HepG2 (cell line): ENCODE measurements around the gene HIRA. TPM values are rescaled to one million over a fixed set of nuclear protein-coding genes. Genes with fewer than 3 reads are reported as not detected.
A peak's percentile ranks its signal among the peaks of the same experiment; 100 is the strongest.

Source experiments
- AGO2 ChIP-seq: fragments of 200-400 bp; formaldehyde crosslinking; optimal IDR thresholded peaks from 2 replicates; pipeline ENCODE3; 2017; ENCODE audit warnings: mild to moderate bottlenecking, low read depth, low read length, moderate library complexity
- ARID4A ChIP-seq: sonication (generic); formaldehyde crosslinking; IDR thresholded peaks from 2 replicates; pipeline ENCODE4 v1.5.0; 2020; ENCODE audit warnings: mild to moderate bottlenecking, missing genetic modification reagents, borderline replicate concordance
- BCL3 ChIP-seq: sonication (generic); formaldehyde crosslinking; IDR thresholded peaks from 2 replicates; pipeline ENCODE4 v1.5.1; 2020; ENCODE audit warnings: mild to moderate bottlenecking, missing genetic modification reagents, moderate library complexity
- CC2D1A ChIP-seq: sonication (generic); formaldehyde crosslinking; IDR thresholded peaks from 2 replicates; pipeline ENCODE4 v1.8.1; 2023; ENCODE audit warnings: mild to moderate bottlenecking, missing genetic modification reagents
- DMAP1 ChIP-seq: IDR thresholded peaks from 2 replicates; pipeline ENCODE4 v1.6.1; 2016
- ELF3 ChIP-seq: IDR thresholded peaks from 2 replicates; pipeline ENCODE4 v1.6.1; 2016; ENCODE audit warnings: missing genetic modification reagents, missing compliant biosample characterization
- HNRNPK ChIP-seq: fragments of 200-400 bp; formaldehyde crosslinking; IDR thresholded peaks from 2 replicates; pipeline ENCODE4 v1.6.1; 2018; ENCODE audit warnings: low read length, low read depth, moderate library complexity, mild to moderate bottlenecking; ENCODE audit not compliant: poor library complexity, severe bottlenecking
- KDM2A ChIP-seq: sonication (generic); formaldehyde crosslinking; IDR thresholded peaks from 2 replicates; pipeline ENCODE4 v1.4.0; 2020; ENCODE audit warnings: low read depth, missing genetic modification reagents, borderline replicate concordance
- MEIS1 ChIP-seq: sonication (generic); formaldehyde crosslinking; IDR thresholded peaks from 2 replicates; pipeline ENCODE4 v1.9.0; 2021; ENCODE audit warnings: mild to moderate bottlenecking, missing genetic modification reagents, moderate library complexity, borderline replicate concordance
- RBFOX2 ChIP-seq: fragments of 200-400 bp; formaldehyde crosslinking; IDR thresholded peaks from 2 replicates; pipeline ENCODE4 v1.6.1; 2017; ENCODE audit warnings: low read depth, mild to moderate bottlenecking, low read length
- SIN3B ChIP-seq: fragments of 150-350 bp; IDR thresholded peaks from 2 replicates; pipeline ENCODE4 v1.6.1; 2014; ENCODE audit warnings: low read length
- SOX13 ChIP-seq, 3 experiments: fragments of 450-650 bp in 1 of 3; sonication (generic) in 1 of 3; formaldehyde crosslinking in 1 of 3; IDR thresholded peaks in 2 of 3; conservative IDR thresholded peaks in 1 of 3; 2 replicates each; pipeline versions ENCODE4 v1.5.0 to v1.6.1; 2016 to 2020; ENCODE audit warnings: antibody characterized with exemption in 1 of 3, mild to moderate bottlenecking in 1 of 3, missing compliant biosample characterization in 1 of 3, missing genetic modification reagents in 1 of 3, moderate library complexity in 1 of 3
- SP4 ChIP-seq: sonication (generic); formaldehyde crosslinking; IDR thresholded peaks from 2 replicates; pipeline ENCODE4 v1.8.1; 2023; ENCODE audit warnings: mild to moderate bottlenecking, missing genetic modification reagents
- ZBTB10 ChIP-seq: sonication (generic); formaldehyde crosslinking; IDR thresholded peaks from 2 replicates; pipeline ENCODE4 v1.4.0; 2020; ENCODE audit warnings: missing genetic modification reagents, borderline replicate concordance
- ZBTB7B ChIP-seq: sonication (generic); formaldehyde crosslinking; IDR thresholded peaks from 2 replicates; pipeline ENCODE4 v1.4.0; 2020; ENCODE audit warnings: missing genetic modification reagents
- ZNF180 ChIP-seq: sonication (generic); formaldehyde crosslinking; IDR thresholded peaks from 2 replicates; pipeline ENCODE4 v1.4.0; 2020; ENCODE audit warnings: low read depth, missing genetic modification reagents, borderline replicate concordance
- ZNF230 ChIP-seq: sonication (generic); formaldehyde crosslinking; IDR thresholded peaks from 2 replicates; pipeline ENCODE4 v1.4.0; 2020; ENCODE audit warnings: mild to moderate bottlenecking, missing genetic modification reagents
- ZNF432 ChIP-seq: sonication (generic); formaldehyde crosslinking; IDR thresholded peaks from 2 replicates; pipeline ENCODE4 v1.5.0; 2020; ENCODE audit warnings: missing genetic modification reagents, mild to moderate bottlenecking, borderline replicate concordance
- ZNF615 ChIP-seq: sonication (generic); formaldehyde crosslinking; IDR thresholded peaks from 2 replicates; pipeline ENCODE4 v1.5.0; 2020; ENCODE audit warnings: mild to moderate bottlenecking, missing genetic modification reagents, borderline replicate concordance
- ZNF7 ChIP-seq: IDR thresholded peaks from 2 replicates; pipeline ENCODE4 v1.6.1; 2016; ENCODE audit warnings: missing biosample characterization, missing genetic modification reagents
- ZNF747 ChIP-seq: sonication (generic); formaldehyde crosslinking; IDR thresholded peaks from 2 replicates; pipeline ENCODE4 v1.8.1; 2023; ENCODE audit warnings: missing genetic modification reagents, mild to moderate bottlenecking, borderline replicate concordance
- ZNF768 ChIP-seq: sonication (generic); formaldehyde crosslinking; IDR thresholded peaks from 2 replicates; pipeline ENCODE4 v1.4.0; 2020; ENCODE audit warnings: missing genetic modification reagents
- polyA plus RNA-seq, 8 experiments: library from polyadenylated mRNA; depleted of rRNA in 3 of 8; stranded (reverse) in 7 of 8; unstranded in 1 of 8; fragments of >200 nt; fragmentation: Illumina TruSeq in 4 of 8; extraction: Trizol in 4 of 8; gene quantifications; 2 replicates each; pipeline versions ENCODE4 v1.2.1 to v1.2.3, GENCODE V29; 2011 to 2016; ENCODE audit warnings: low read depth in 4 of 8, missing spikeins in 1 of 8, mixed read lengths in 1 of 8; ENCODE audit not compliant: insufficient read depth in 1 of 8
- total RNA-seq, 5 experiments: library from RNA; depleted of rRNA; stranded (reverse); fragments of >200 nt; fragmentation: Illumina TruSeq; extraction: Trizol; gene quantifications; 2 replicates each; pipeline ENCODE4 v1.2.3, GENCODE V29; 2016; ENCODE audit warnings: low read depth in 1 of 5

HIRA gene
- total and polyA plus RNA-seq, 2 of the 13 experiments (the other 11 are each of a cell fraction or from before 2014, with no cell fraction given) = 21.5 to 29.2 TPM

GRCh38 chr22:19431649-19432132 lies at the start of gene HIRA (continued):
- TF ChIP-seq ARID4A (CRISPR knock-in tag) (no peak; the same call in 1 of the 2 replicates), ELF3 (peak; percentile 45; the same call in 1 of the 2 replicates), RBFOX2 (peak; percentile 13; the same call in 1 of the 2 replicates), BCL3 (CRISPR knock-in tag) (no peak), CC2D1A (CRISPR knock-in tag) (no peak), DMAP1 (no peak), SIN3B (peak; percentile 72; the same call in 1 of the 2 replicates), ZBTB7B (CRISPR knock-in tag) (no peak), ZNF230 (CRISPR knock-in tag) (no peak; the same call in 1 of the 2 replicates), ZNF615 (CRISPR knock-in tag) (no peak), AGO2 (no peak), ZNF747 (CRISPR knock-in tag) (no peak), KDM2A (CRISPR knock-in tag) (no peak), SOX13 (IDR thresholded peaks at IDR 0.05) (no peak), SOX13 (CRISPR knock-in tag; conservative IDR thresholded peaks at IDR 0.05 in 1 of 2, IDR thresholded peaks at IDR 0.05 in 1 of 2) (0 out of 4 replicates have a peak, but pooled peaks of 1 of the 2 experiments have one; percentile 0), HNRNPK (peak; percentile 18), ZNF432 (CRISPR knock-in tag) (no peak), ZNF768 (CRISPR knock-in tag) (no peak; the same call in 1 of the 2 replicates), ZBTB10 (no peak), ZNF7 (CRISPR knock-in tag) (no peak), SP4 (CRISPR knock-in tag) (no peak), MEIS1 (CRISPR knock-in tag) (no peak), ZNF180 (CRISPR knock-in tag) (no peak)
